SK-N-SH treated with all-trans-retinoic acid at 6 μM for 48 hours (cell line): ENCODE data around the gene CFAP57.

ENCODE experiments used
- CSDC2 ChIP-seq: fragments of 250-450 bp; sonication (Bioruptor Pico); IDR thresholded peaks from 2 replicates; pipeline ENCODE4 v1.5.0; 2020; ENCODE audit warnings: mild to moderate bottlenecking, moderate library complexity
- ESRRG ChIP-seq: fragments of 250-450 bp; sonication (Bioruptor Pico); IDR thresholded peaks from 2 replicates; pipeline ENCODE4 v1.6.1; 2021; ENCODE audit warnings: mild to moderate bottlenecking
- TF ChIP-seq, protein P1 (sequence below): fragments of 250-450 bp; sonication (Bioruptor Pico); IDR thresholded peaks from 2 replicates; pipeline ENCODE4 v1.8.0; 2020; ENCODE audit warnings: mild to moderate bottlenecking, moderate library complexity, borderline replicate concordance

DNA sequence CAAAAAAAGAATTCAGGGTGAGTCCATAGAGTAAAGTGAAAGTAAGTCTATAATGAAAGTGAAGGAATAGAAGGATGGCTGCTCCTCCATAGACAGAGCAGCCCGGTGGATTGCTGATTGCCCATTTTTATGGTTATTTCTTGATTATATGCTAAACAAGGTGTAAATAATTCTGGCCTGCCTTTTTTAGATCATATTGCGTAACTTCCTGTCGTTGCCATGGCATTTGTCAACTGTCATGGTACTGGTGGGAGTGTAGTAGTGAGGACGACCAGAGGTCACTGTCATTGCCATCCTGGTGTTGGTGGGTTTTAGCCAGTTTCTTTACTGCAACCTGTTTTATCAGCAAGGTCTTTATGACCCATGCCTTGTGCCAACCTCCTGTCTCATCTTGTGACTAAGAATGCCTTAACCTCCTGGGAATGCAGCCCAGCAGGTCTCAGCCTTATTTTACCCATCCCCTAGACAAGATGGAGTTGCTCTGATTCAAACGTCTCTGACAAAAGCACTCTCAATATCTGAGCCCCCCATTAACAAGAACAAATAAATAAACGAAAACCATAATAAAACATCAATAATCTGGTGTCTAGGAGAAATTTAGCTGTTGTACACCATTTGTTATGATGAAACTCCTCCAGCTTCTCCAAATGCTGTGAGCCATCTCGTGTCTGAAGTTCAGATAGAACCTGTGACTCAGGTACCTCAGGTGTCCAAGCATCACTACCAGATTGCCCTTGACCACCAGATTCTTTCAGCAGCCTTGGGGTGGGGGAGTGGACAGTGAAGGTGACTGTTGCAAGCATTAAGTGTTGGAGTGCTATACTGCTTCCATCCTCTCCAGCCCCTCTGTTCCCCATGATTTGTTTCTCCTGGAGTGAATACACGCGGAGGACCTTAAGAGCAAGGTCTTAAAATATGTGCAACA is 36.0 kb upstream of the CFAP57 start:
- no peak for TF ChIP-seq CSDC2 (CRISPR knock-in tag)
- no peak for TF ChIP-seq ESRRG (CRISPR knock-in tag)
- TF ChIP-seq, protein P1, sequence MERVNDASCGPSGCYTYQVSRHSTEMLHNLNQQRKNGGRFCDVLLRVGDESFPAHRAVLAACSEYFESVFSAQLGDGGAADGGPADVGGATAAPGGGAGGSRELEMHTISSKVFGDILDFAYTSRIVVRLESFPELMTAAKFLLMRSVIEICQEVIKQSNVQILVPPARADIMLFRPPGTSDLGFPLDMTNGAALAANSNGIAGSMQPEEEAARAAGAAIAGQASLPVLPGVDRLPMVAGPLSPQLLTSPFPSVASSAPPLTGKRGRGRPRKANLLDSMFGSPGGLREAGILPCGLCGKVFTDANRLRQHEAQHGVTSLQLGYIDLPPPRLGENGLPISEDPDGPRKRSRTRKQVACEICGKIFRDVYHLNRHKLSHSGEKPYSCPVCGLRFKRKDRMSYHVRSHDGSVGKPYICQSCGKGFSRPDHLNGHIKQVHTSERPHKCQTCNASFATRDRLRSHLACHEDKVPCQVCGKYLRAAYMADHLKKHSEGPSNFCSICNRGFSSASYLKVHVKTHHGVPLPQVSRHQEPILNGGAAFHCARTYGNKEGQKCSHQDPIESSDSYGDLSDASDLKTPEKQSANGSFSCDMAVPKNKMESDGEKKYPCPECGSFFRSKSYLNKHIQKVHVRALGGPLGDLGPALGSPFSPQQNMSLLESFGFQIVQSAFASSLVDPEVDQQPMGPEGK (CRISPR knock-in tag), result no peak
